ENCODE results near the gene TNFRSF8. TPM values are rescaled to one million over a fixed set of nuclear protein-coding genes. Genes with fewer than 3 reads are reported as not detected.

The TNFRSF8 gene
- total and polyA plus RNA-seq, 9 donors: 0.17 to 10.9 (median 0.45) TPM

GRCh38 chr1:12186679-12186985 lies 123.5 kb downstream of the TNFRSF8 start:
- no peaks in the 10 kb centered on the region for H3K36me3 ChIP-seq
- TF ChIP-seq POLR2A (IDR thresholded peaks at IDR 0.05): no peak
- H3K27me3 ChIP-seq: no peaks in the 10 kb centered on the region
- WGBS, 3 donors: 78 to 82% (median 82%) methylated on average over 4 of the region's 4 CpGs
- DNase-seq: no peak
- intact Hi-C loops (cut with DNase I): no loop called here
- H3K4me3 ChIP-seq: no peak overlapping the region
- no peaks in the 10 kb centered on the region for H3K9me3 ChIP-seq
- no peak overlapping the region for H3K27ac ChIP-seq
- H3K4me1 ChIP-seq (ENCODE audit: insufficient read depth): peaks cover 15% of the 10 kb centered on the region

GRCh38 chr1:12188115-12188514 lies 125.0 kb downstream of the TNFRSF8 start:
- no peak for DNase-seq
- no peaks in the 10 kb centered on the region for H3K36me3 ChIP-seq
- H3K4me3 ChIP-seq: no peak overlapping the region
- no peaks in the 10 kb centered on the region for H3K9me3 ChIP-seq
- peaks cover 15% of the 10 kb centered on the region for H3K4me1 ChIP-seq (ENCODE audit: insufficient read depth)
- WGBS, 3 donors: 61 to 66% (median 65%) methylated on average over 3 of the region's 3 CpGs
- no peak overlapping the region for H3K27ac ChIP-seq
- intact Hi-C loops (cut with DNase I): no loop called here
- H3K27me3 ChIP-seq: no peaks in the 10 kb centered on the region
- no peak for TF ChIP-seq POLR2A (IDR thresholded peaks at IDR 0.05)
- no peak for TF ChIP-seq EP300 (IDR thresholded peaks at IDR 0.05)
- no peak for TF ChIP-seq CTCF (IDR thresholded peaks at IDR 0.05)

GRCh38 chr1:12188657-12189327 lies 125.7 kb downstream of the TNFRSF8 start:
- H3K27ac ChIP-seq: no peak overlapping the region
- no peaks in the 10 kb centered on the region for H3K9me3 ChIP-seq
- no peaks in the 10 kb centered on the region for H3K27me3 ChIP-seq
- H3K4me1 ChIP-seq (ENCODE audit: insufficient read depth): peaks cover 15% of the 10 kb centered on the region
- TF ChIP-seq POLR2A (IDR thresholded peaks at IDR 0.05) (no peak), CTCF (IDR thresholded peaks at IDR 0.05) (no peak)
- no peaks in the 10 kb centered on the region for H3K36me3 ChIP-seq
- WGBS, 3 donors: 69 to 78% (median 78%) methylated on average over 13 of the region's 13 CpGs
- intact Hi-C loops (cut with DNase I): no loop called here
- H3K4me3 ChIP-seq: no peak overlapping the region
- no peak for DNase-seq

- no peak overlapping the region for H3K4me3 ChIP-seq
- 72 to 80% (median 79%) methylated on average over 5 of the region's 5 CpGs for whole genome bisulfite sequencing, 3 donors
- no peaks in the 10 kb centered on the region for H3K27me3 ChIP-seq
- intact Hi-C loops (cut with DNase I): no loop called here
- TF ChIP-seq EP300 (IDR thresholded peaks at IDR 0.05): no peak
- TF ChIP-seq CTCF (IDR thresholded peaks at IDR 0.05): no peak
- TF ChIP-seq POLR2A (IDR thresholded peaks at IDR 0.05): no peak
- H3K4me1 ChIP-seq (ENCODE audit: insufficient read depth): peaks cover 13% of the 10 kb centered on the region
- no peak for DNase-seq
- no peaks in the 10 kb centered on the region for H3K9me3 ChIP-seq
- no peak overlapping the region for H3K27ac ChIP-seq
- H3K36me3 ChIP-seq: no peaks in the 10 kb centered on the region
Measured at GRCh38 chr1:12189328-12189682, 126.2 kb downstream of the TNFRSF8 start.

GRCh38 chr1:12191242-12192032 lies 128.3 kb downstream of the TNFRSF8 start:
- TF ChIP-seq EP300 (IDR thresholded peaks at IDR 0.05) (no peak), CTCF (IDR thresholded peaks at IDR 0.05) (no peak), POLR2A (IDR thresholded peaks at IDR 0.05) (no peak)
- Histone ChIP-seq H3K4me1 (ENCODE audit: insufficient read depth) (no peaks in the 10 kb centered on the region), H3K27me3 (no peaks in the 10 kb centered on the region), H3K9me3 (no peaks in the 10 kb centered on the region), H3K36me3 (no peaks in the 10 kb centered on the region), H3K4me3 (no peak overlapping the region), H3K27ac (no peak overlapping the region)
- WGBS, 3 donors: 88 to 91% (median 91%) methylated on average over 58 of the region's 58 CpGs
- intact Hi-C loops (cut with DNase I): no loop called here
- no peak for DNase-seq
